Nephron progenitor cell (in vitro differentiated cells): ENCODE results near the gene ZFP36L2.

Source experiments
- DNase-seq: peaks from one replicate; pipeline ENCODE4 v3.0.0; 2021
- H3K27ac Mint-ChIP-seq: 2 replicates; pipeline ENCODE4 v1.8.0; 2021; ENCODE audit warnings: mild to moderate bottlenecking, moderate library complexity, mixed read lengths
- H3K27me3 Mint-ChIP-seq: 2 replicates; pipeline ENCODE4 v1.8.0; 2021; ENCODE audit warnings: mild to moderate bottlenecking, low read depth, mixed read lengths; ENCODE audit not compliant: poor library complexity
- H3K36me3 Mint-ChIP-seq: 2 replicates; pipeline ENCODE4 v1.8.0; 2021; ENCODE audit warnings: low read depth, mixed read lengths
- H3K4me1 Mint-ChIP-seq: 2 replicates; pipeline ENCODE4 v1.8.0; 2021; ENCODE audit warnings: mixed read lengths
- H3K4me3 Mint-ChIP-seq: 2 replicates; pipeline ENCODE4 v1.8.0; 2021; ENCODE audit warnings: mild to moderate bottlenecking, moderate library complexity, mixed read lengths
- H3K9me3 Mint-ChIP-seq: 2 replicates; pipeline ENCODE4 v1.8.0; 2021; ENCODE audit warnings: mild to moderate bottlenecking, moderate library complexity, mixed read lengths
- CTCF ChIP-seq: fragments of 200-600 bp; sonication (generic); IDR thresholded peaks from 2 replicates; pipeline ENCODE4 v1.5.0; 2021; ENCODE audit warnings: antibody characterized with exemption

Gene ZFP36L2

GRCh38 chr2:43198263-43198662 lies 28.1 kb downstream of the ZFP36L2 start:
- H3K4me3 Mint-ChIP-seq, result no peak overlapping the region
- H3K27me3 Mint-ChIP-seq, result peaks cover 7% of the 10 kb centered on the region
- TF ChIP-seq CTCF, result no peak
- DNase-seq, result no peak
- H3K9me3 Mint-ChIP-seq, result no peaks in the 10 kb centered on the region
- no peaks in the 10 kb centered on the region for H3K36me3 Mint-ChIP-seq
- H3K27ac Mint-ChIP-seq, result no peak overlapping the region
- H3K4me1 Mint-ChIP-seq, result peaks cover 50% of the 10 kb centered on the region

DNA sequence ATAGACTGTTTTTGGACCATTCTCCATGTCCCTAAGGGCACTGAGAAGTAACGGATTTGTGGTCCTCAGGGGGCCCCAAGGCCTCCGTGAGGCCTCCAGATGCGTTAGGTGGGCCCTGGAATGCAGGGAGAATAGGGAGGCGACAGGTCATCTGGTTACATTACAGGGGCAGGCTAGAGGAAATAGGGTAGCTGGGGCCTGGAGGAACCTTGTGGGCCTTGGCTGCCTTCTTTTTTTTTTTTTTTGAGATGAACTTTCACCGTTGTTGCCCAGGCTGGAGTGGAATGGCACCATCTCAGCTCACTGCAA lies 28.9 kb downstream of the ZFP36L2 start:
- DNase-seq, result no peak
- Mint-ChIP-seq H3K27ac (peak overlapping the region; percentile 96), H3K9me3 (no peaks in the 10 kb centered on the region)

GRCh38 chr2:43196768-43197587 lies 29.4 kb downstream of the ZFP36L2 start:
- no peak for TF ChIP-seq CTCF
- peaks cover 57% of the 10 kb centered on the region for H3K4me1 Mint-ChIP-seq
- peaks cover 7% of the 10 kb centered on the region for H3K27me3 Mint-ChIP-seq
- peak overlapping the region; percentile 11 for H3K4me3 Mint-ChIP-seq
- no peak for DNase-seq
- H3K9me3 Mint-ChIP-seq, result no peaks in the 10 kb centered on the region
- peak overlapping the region; percentile 96 for H3K27ac Mint-ChIP-seq
- no peaks in the 10 kb centered on the region for H3K36me3 Mint-ChIP-seq

More for the DNA sequence above, 28.9 kb downstream of the ZFP36L2 start:
- H3K36me3 Mint-ChIP-seq, result no peaks in the 10 kb centered on the region
- no peak for TF ChIP-seq CTCF
- H3K27me3 Mint-ChIP-seq, result peaks cover 7% of the 10 kb centered on the region
- H3K4me1 Mint-ChIP-seq, result peaks cover 57% of the 10 kb centered on the region
- H3K4me3 Mint-ChIP-seq, result no peak overlapping the region

DNA sequence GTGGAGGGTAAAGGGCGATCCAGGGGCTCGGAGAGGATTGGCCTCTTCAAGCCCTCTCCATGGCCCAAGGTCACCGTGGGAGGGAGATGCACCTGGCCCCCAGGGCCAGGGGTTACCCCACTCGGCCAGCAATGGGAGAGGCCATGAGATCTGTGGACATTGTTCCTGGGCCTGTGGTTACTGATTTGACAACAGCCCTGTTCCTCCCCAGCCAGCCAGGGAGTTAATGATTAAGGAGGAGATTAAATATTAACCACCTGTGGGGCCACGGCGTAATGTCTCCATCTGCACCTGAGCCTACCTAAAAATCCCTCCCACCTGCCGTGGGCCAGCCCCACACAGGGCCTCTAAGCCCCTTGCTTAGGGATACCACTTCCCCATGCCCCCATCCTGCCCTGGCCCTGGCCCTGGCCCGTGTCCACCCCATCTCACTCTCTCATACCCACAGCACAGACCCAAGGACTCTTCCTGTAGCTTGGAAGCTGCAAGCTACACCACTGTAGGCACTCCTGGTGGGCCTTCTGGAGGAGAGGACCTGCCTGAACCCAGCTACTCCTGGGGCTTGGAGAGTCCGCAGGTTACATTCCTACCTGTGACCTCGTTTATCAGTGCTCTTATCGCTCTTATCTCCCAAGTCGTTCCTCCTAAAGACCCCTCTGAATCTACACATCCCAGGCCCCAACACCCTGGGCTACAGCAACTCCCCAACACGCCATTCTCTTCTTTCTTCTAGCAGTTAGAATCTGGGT lies 32.1 kb downstream of the ZFP36L2 start:
- Mint-ChIP-seq H3K27me3 (peaks cover 6% of the 10 kb centered on the region), H3K4me3 (peak overlapping the region; percentile 33), H3K27ac (peak overlapping the region; percentile 95)

GRCh38 chr2:43193652-43194120 lies 32.7 kb downstream of the ZFP36L2 start:
- peaks cover 4% of the 10 kb centered on the region for H3K27me3 Mint-ChIP-seq
- no peaks in the 10 kb centered on the region for H3K9me3 Mint-ChIP-seq
- peak overlapping the region; percentile 77 for H3K27ac Mint-ChIP-seq
- no peaks in the 10 kb centered on the region for H3K36me3 Mint-ChIP-seq
- H3K4me1 Mint-ChIP-seq, result peaks cover 63% of the 10 kb centered on the region
- TF ChIP-seq CTCF, result no peak
- no peak overlapping the region for H3K4me3 Mint-ChIP-seq
- DNase-seq, result no peak

More for the DNA sequence above, 32.1 kb downstream of the ZFP36L2 start:
- Mint-ChIP-seq H3K4me1 (peaks cover 60% of the 10 kb centered on the region), H3K36me3 (no peaks in the 10 kb centered on the region), H3K9me3 (no peaks in the 10 kb centered on the region)
- TF ChIP-seq CTCF, result no peak
- no peak for DNase-seq
